Right atrium auricular region (tissue), 2 donors: Measurements from ENCODE around the gene CDC14A. TPM values are rescaled to one million over a fixed set of nuclear protein-coding genes. Genes with fewer than 3 reads are reported as not detected.

Experiments
- DNase-seq: peaks from one replicate; pipeline ENCODE4 v3.0.0-alpha.2; 2019; ENCODE audit warnings: low spot score
- H3K27ac ChIP-seq, 2 donors: fragments of 200-600 bp; sonication (generic); 1 replicate in 1 of 2; 2 replicates in 1 of 2; pipeline ENCODE4 v1.5.1; 2016 to 2019
- H3K27me3 ChIP-seq, 2 donors: fragments of 200-600 bp; sonication (generic); one replicate each; pipeline versions ENCODE4 v1.5.1 to v1.6.0; 2017 to 2019
- H3K36me3 ChIP-seq: fragments of 200-600 bp; sonication (generic); one replicate; pipeline ENCODE4 v1.5.1; 2016
- H3K4me1 ChIP-seq, 2 donors: fragments of 200-600 bp; sonication (generic); one replicate each; pipeline versions ENCODE4 v1.5.1 to v1.6.0; 2017 to 2019
- H3K4me3 ChIP-seq, 2 donors: fragments of 200-600 bp; sonication (generic); 1 replicate in 1 of 2; 2 replicates in 1 of 2; pipeline ENCODE4 v1.5.1; 2017 to 2019; ENCODE audit warnings: mild to moderate bottlenecking in 1 of 2, moderate library complexity in 1 of 2
- H3K9me3 ChIP-seq, 2 donors: fragments of 200-600 bp; sonication (generic); one replicate each; pipeline ENCODE4 v1.5.1; 2019
- CTCF ChIP-seq, 2 donors: fragments of 200-600 bp; sonication (generic); IDR thresholded peaks; one replicate each; pipeline ENCODE4 v1.5.1; 2019; ENCODE audit warnings: antibody characterized with exemption in 2 of 2
- total RNA-seq, 2 donors: library from RNA; depleted of rRNA; stranded (reverse); fragments of >200 nt; gene quantifications; one replicate each; pipeline ENCODE4 v1.1.0, GENCODE V29; 2016

Gene CDC14A
- total RNA-seq, 2 donors from 2014 or later, result 5.3 to 5.5 TPM

DNA sequence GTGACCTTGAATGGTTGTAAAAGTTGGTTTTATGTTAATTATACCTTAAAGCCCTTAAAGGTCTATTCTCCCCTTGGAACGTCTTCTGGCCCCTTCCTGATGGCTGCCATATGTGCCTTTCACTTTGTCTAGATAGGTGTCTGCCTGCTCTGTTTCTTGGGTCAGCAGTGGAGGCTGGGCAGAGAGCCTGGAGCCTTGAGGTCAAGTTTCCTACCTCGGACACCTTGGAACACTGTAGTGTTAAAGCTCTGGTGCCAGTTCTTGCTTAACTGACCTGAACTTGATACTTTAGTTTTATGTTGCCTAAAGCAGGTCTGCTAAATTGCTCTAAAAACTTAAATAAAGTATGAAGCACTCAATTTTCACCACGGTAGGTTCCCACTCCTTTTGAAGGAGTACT is 86.5 kb downstream of the CDC14A start:
- Histone ChIP-seq H3K4me1 (peaks cover 0 to 8% of the 10 kb centered on the region in 2 donors), H3K4me3 (no peak overlapping the region), H3K36me3 (no peaks in the 10 kb centered on the region), H3K9me3 (no peaks in the 10 kb centered on the region), H3K27me3 (no peaks in the 10 kb centered on the region), H3K27ac (no peak overlapping the region)
- TF ChIP-seq CTCF (IDR thresholded peaks at IDR 0.05), result no peak
- DNase-seq, result no peak

- Histone ChIP-seq H3K4me3 (no peak overlapping the region), H3K4me1 (peaks cover 0 to 8% of the 10 kb centered on the region in 2 donors), H3K27me3 (no peaks in the 10 kb centered on the region), H3K27ac (no peak overlapping the region), H3K9me3 (no peaks in the 10 kb centered on the region), H3K36me3 (no peaks in the 10 kb centered on the region)
- no peak for TF ChIP-seq CTCF (IDR thresholded peaks at IDR 0.05)
- DNase-seq, result no peak
Observed at GRCh38 chr1:100440075-100440809, 87.9 kb downstream of the CDC14A start.

- H3K27me3 ChIP-seq, result no peaks in the 10 kb centered on the region
- TF ChIP-seq CTCF (IDR thresholded peaks at IDR 0.05), result no peak
- no peak overlapping the region for H3K4me3 ChIP-seq
- H3K4me1 ChIP-seq, result peaks cover 0 to 8% of the 10 kb centered on the region in 2 donors
- DNase-seq, result no peak
- no peaks in the 10 kb centered on the region for H3K9me3 ChIP-seq
- no peak overlapping the region for H3K27ac ChIP-seq
- H3K36me3 ChIP-seq, result no peaks in the 10 kb centered on the region
Observed at GRCh38 chr1:100441146-100441545, 88.8 kb downstream of the CDC14A start.

DNA sequence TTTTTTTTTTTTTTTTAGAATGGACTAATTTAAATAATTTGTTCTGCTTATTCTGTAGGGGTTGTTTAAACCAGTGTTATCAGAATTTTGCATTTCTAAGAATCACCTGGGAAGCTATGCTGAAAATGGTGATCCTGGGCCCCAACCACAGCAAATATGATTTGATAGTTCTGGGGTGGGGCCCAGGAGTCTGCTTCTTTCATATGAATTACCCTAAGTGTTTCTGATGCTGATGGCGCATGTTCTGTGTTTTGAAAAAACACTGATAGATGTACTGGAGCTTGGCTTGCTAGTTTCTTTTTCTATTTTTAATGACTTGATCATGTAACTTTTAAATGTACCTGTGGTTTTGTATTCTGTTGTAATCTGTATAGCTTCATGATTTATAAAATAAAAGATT is 89.3 kb downstream of the CDC14A start:
- Histone ChIP-seq H3K27me3 (no peaks in the 10 kb centered on the region), H3K9me3 (no peaks in the 10 kb centered on the region), H3K4me1 (peaks cover 0 to 8% of the 10 kb centered on the region in 2 donors), H3K36me3 (no peaks in the 10 kb centered on the region), H3K27ac (no peak overlapping the region), H3K4me3 (no peak overlapping the region)
- DNase-seq, result no peak
- TF ChIP-seq CTCF (IDR thresholded peaks at IDR 0.05), result no peak

DNA sequence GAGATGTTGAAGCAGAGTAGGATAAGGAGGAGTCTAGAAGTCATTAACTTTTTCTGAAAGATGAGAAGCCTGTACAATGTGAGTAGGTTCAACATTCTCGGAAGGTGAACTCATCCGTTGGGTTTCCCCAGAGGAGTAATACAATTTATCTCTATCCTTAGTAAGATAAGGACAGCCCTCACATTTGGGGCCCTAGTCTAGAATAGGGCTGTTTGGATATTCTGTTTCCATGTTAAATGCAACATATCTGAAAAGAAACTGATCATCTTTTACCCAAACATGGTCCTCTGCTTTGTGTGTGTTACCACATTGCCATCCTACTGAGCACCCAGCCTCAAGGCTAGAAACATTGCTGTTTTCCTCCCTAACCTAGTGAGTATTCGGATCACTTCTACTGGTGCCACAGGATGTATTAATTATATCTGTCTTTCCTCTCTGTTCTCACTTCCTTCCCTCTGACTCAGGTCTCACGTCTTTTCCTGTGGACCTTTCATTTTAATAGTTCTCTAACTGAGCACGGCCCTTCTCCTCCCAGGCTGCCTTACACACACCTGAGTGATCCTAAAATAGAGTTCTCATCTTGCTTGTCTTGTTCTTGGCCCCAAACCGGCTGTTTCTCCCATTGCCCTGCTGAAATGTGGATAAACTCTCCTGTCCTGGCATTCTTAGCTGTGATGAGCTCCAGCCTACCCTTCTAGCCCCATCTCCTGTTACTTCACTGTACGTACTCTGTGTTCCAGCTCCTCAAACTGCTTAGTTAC is 91.7 kb downstream of the CDC14A start:
- Histone ChIP-seq H3K9me3 (no peaks in the 10 kb centered on the region), H3K27ac (peak overlapping the region in 1 of 2 donors; percentile 17), H3K4me3 (no peak overlapping the region), H3K4me1 (peaks cover 0 to 8% of the 10 kb centered on the region in 2 donors), H3K27me3 (no peaks in the 10 kb centered on the region), H3K36me3 (no peaks in the 10 kb centered on the region)
- no peak for DNase-seq
- no peak for TF ChIP-seq CTCF (IDR thresholded peaks at IDR 0.05)
